GM23248 (cell line): ENCODE results near the gene RAB27B.

Experiments used
- EZH2 ChIP-seq: fragments of 200-600 bp; sonication (generic); IDR thresholded peaks from 2 replicates; pipeline ENCODE4 v1.6.1; 2018; ENCODE audit warnings: antibody characterized with exemption, mild to moderate bottlenecking; ENCODE audit not compliant: insufficient read depth, poor library complexity, severe bottlenecking
- EZH2phosphoT487 ChIP-seq: fragments of 200-600 bp; sonication (generic); IDR thresholded peaks from 2 replicates; pipeline ENCODE4 v1.6.1; 2018; ENCODE audit warnings: antibody characterized with exemption, moderate library complexity, mild to moderate bottlenecking, low read depth; ENCODE audit not compliant: insufficient read depth

DNA sequence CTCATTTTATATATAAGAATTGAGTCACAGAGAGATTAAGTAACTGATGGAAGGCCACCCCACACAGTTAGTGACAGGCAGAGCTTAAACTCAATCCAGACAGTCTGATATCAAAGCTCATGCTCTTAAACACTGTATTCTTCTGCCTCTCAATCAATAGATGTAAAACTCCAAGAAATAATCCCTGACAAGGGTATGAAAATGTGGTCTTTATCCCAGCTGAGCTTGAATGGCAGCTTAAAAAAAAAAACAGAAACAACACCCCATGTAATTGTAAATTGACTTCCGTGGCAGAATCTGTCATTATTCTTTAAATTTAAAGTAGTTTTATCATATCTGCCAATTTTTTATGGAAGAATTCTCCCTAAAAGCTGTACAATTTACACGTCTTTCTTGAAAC lies 60.1 kb downstream of the RAB27B start:
- TF ChIP-seq EZH2 = no peak
- TF ChIP-seq EZH2phosphoT487 = no peak
